Erythroblast (primary cell): ENCODE measurements around the gene ERICH3.

Experiments
- DNase-seq, 2 experiments: peaks; one replicate each; lab custom pipeline; 2025; lab: John Stamatoyannopoulos, UW
- GATA1 ChIP-seq: IDR thresholded peaks from 2 replicates; pipeline ENCODE4 v1.6.1; 2011; ENCODE audit warnings: low read depth, mild to moderate bottlenecking, control low read depth, low read length, moderate library complexity
- POLR2A ChIP-seq: IDR thresholded peaks from 2 replicates; pipeline ENCODE4 v1.6.1; 2011; ENCODE audit warnings: mild to moderate bottlenecking, low read length

Gene ERICH3

GRCh38 chr1:74673351-74674111 lies at the start of gene ERICH3:
ERICH3 (minus strand) TSS chr1:74673792; CDS start chr1:74673519, 273 bp downstream.
- DNase-seq, result no peak
- TF ChIP-seq POLR2A (no peak), GATA1 (no peak)

- TF ChIP-seq GATA1 (no peak), POLR2A (no peak)
- no peak for DNase-seq
Measured at GRCh38 chr1:74717626-74718025, 44.0 kb upstream of the ERICH3 start.

- no peak for DNase-seq
- no peak for TF ChIP-seq POLR2A
- TF ChIP-seq GATA1, result no peak
Measured at GRCh38 chr1:74716822-74717221, 43.2 kb upstream of the ERICH3 start.

GRCh38 chr1:74715806-74716205 lies 42.2 kb upstream of the ERICH3 start:
- no peak for DNase-seq
- no peak for TF ChIP-seq POLR2A
- no peak for TF ChIP-seq GATA1

GRCh38 chr1:74715236-74715502 lies 41.6 kb upstream of the ERICH3 start:
- no peak for DNase-seq
- TF ChIP-seq GATA1 (no peak), POLR2A (no peak)

- DNase-seq, result no peak
- TF ChIP-seq POLR2A (no peak), GATA1 (no peak)
Measured at GRCh38 chr1:74714429-74715235, 41.0 kb upstream of the ERICH3 start.

- no peak for DNase-seq
- no peak for TF ChIP-seq POLR2A
- TF ChIP-seq GATA1, result no peak
Measured at GRCh38 chr1:74713849-74714248, 40.3 kb upstream of the ERICH3 start.

- no peak for TF ChIP-seq GATA1
- TF ChIP-seq POLR2A, result no peak
- DNase-seq, result no peak
Measured at GRCh38 chr1:74712881-74713280, 39.3 kb upstream of the ERICH3 start.

- TF ChIP-seq GATA1 (no peak), POLR2A (no peak)
Measured at GRCh38 chr1:74703386-74704182, 30.0 kb upstream of the ERICH3 start.

GRCh38 chr1:74699331-74699730 lies 25.7 kb upstream of the ERICH3 start:
- no peak for TF ChIP-seq POLR2A
- TF ChIP-seq GATA1, result no peak

More at GRCh38 chr1:74703386-74704182, 30.0 kb upstream of the ERICH3 start:
- DNase-seq, result no peak

GRCh38 chr1:74697832-74698231 lies 24.2 kb upstream of the ERICH3 start:
- no peak for DNase-seq
- no peak for TF ChIP-seq POLR2A
- TF ChIP-seq GATA1, result no peak

More at GRCh38 chr1:74699331-74699730, 25.7 kb upstream of the ERICH3 start:
- no peak for DNase-seq

- DNase-seq, result no peak
- TF ChIP-seq POLR2A (no peak), GATA1 (no peak)
Measured at GRCh38 chr1:74693473-74693872, 19.9 kb upstream of the ERICH3 start.

- TF ChIP-seq POLR2A, result no peak
- no peak for TF ChIP-seq GATA1
- DNase-seq, result no peak
Measured at GRCh38 chr1:74690909-74691308, 17.3 kb upstream of the ERICH3 start.

- TF ChIP-seq GATA1, result no peak
- TF ChIP-seq POLR2A, result no peak
- DNase-seq, result no peak
Measured at GRCh38 chr1:74690364-74690696, 16.7 kb upstream of the ERICH3 start.
